Skin of body (tissue), 2 donors: ENCODE measurements around the gene CCT5. TPM values are rescaled to one million over a fixed set of nuclear protein-coding genes. Genes with fewer than 3 reads are reported as not detected.

Experiments used
- DNase-seq: peaks from one replicate; lab custom pipeline; 2025; lab: John Stamatoyannopoulos, UW
- total RNA-seq: library from RNA; depleted of rRNA; stranded (reverse); fragments of >200 nt; gene quantifications from one replicate; pipeline ENCODE4 v1.2.3, GENCODE V29; 2014

The CCT5 gene
- 161 TPM for total RNA-seq

- peak; percentile 98 for DNase-seq
Observed at GRCh38 chr5:10249948-10250805, at the start of gene CCT5. CCT5 (plus strand) TSS chr5:10250280; CDS start chr5:10250341, 61 bp downstream.

DNA sequence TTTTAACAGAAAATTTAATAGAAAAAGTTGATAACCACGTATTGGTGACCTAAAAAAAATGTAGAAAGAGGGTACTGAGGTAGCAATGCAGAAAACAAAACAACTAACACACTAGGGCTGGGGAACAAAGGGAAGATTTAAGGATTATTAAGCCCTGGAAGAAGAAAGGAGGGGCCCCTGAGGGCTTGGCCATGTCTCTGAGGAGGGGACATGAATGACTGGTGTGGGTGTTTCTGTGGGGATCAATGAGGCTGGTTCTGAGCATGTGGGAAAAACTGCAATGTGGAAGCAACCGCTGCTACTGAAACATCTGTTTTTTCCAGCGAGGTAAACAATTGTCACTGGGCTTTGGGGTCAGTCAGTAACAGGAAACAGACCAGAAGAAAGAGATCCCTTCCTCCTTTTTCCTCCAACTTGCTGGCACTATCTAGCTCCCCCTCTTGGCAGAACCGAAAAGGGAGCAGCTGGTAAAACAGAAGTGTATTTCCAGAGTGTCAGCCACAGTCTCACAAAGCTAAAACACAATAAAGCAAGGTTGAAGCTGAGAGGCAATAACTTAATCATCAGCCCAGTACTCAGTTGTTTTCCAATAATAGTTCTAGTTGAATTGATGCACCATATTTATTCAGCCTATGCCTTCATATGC, 48.7 kb upstream of the CCT5 start:
- DNase-seq: no peak

DNA sequence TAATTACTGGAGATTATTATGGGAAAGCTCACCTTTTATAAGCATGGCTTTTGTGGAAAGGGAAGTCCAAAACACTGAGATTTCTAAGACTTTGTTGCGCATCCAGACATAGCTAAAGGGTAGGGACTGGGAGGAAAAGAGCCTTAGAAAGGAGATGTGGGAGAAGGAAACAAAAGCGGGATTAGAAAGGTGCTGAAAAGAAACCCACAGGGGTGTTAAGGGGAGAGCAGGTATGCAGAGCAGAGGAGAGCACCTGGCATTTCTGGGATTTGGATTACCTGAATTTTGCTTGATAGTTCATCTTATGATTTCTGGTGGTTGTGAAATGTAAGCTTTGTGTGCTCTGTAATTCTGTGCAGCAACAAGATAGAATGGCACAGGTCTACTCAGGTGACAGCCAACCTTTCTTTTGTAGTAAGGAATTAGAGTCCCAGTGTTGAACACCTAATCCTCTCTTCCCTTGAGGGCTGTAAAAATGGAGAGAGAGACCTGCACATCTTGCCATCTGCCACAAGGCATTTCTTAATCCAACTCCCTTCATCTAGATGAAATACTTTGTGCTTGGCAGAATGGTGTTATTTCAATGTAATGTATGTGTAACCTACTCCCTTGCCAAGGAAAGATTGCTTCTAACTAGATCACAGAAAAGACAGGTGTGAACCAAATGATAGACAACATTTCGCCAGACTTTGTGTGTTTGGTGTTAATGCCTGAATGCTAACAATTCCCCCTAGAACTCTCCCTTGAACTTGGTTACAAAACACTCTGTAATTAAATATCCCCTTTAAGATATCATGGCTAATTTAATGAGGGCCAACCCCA, 47.8 kb upstream of the CCT5 start:
- DNase-seq: no peak

- no peak for DNase-seq
Observed at GRCh38 chr5:10209004-10209403, 41.1 kb upstream of the CCT5 start.

GRCh38 chr5:10213316-10213715, 36.8 kb upstream of the CCT5 start:
- DNase-seq: no peak

DNA sequence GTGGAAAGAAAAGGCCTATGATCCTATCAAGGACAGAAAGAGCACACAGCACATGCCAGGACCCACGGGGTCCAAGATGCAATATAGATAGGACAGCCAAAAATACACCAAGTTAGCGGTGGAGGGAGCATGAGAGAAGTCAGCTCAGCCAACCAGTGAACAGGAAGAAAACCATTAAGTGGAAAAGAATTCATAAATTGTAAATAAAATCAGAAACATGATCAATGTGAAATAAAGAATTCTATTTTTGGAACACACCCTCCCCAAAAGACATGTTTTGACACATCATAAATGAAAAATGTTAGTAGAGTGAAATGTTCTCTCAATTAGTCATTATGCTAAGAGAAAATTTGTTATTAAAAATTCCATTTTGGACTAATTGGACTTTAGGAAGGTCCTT, 36.0 kb upstream of the CCT5 start:
- no peak for DNase-seq

DNA sequence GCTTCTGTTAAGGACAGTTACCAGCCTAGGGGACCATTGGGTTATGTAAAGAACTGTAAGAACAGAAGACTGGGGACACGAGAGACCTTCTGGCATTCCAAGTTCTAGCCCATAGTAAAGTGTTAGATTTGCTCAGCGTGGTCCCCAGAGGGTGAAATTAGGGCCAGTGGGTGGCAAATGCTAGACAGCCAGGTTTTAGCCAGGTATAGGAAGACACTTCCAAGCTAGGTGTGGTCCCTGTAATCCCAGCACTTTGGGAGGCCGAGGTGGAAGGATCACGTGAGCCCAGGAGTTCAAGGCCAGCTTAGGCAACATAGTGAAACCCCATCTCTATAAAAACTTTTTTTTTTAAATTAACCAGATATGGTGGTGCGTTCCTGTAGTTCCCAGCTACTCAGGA, 34.7 kb upstream of the CCT5 start:
- no peak for DNase-seq

- no peak for DNase-seq
Observed at GRCh38 chr5:10216107-10216506, 34.0 kb upstream of the CCT5 start.

GRCh38 chr5:10218658-10219057, 31.4 kb upstream of the CCT5 start:
- DNase-seq: no peak

DNA sequence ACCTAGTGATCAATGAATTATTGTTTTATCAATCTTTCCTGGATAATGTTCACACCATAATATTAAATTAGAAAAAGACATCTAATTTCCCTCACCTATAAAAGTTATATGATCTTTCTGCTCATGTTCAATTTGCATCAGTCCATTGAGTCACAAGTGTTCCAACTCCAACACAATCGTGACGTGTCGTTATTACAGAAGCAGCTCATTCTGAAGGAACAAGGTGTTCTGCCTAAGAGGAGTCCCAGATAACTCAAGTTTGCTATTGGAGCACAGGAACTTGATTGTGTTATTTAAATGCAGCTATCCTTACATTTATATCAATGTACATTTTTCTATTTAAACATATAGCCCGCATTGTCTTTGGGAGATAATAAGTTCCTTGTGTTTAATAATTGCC, 31.0 kb upstream of the CCT5 start:
- no peak for DNase-seq

DNA sequence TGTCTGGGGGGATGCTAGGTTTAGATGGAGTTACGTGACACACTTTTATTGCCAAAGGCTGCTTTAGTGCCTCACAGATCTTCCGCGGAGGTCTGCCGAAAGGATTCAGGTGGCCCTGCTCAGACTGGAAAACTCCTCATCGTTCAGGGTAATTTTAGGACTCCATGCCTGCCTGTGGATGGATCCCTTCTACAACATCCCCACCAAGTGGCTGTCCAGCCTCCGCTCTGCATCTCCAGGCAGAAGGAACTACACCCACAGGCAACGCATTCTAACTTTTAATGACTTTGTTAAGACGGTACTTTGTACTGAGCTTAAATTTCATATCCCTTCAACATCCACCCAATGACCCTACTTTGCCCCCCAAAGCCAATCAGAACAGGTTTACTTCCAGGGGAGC, 29.8 kb upstream of the CCT5 start:
- no peak for DNase-seq

GRCh38 chr5:10222326-10222725, 27.8 kb upstream of the CCT5 start:
- DNase-seq: no peak

DNA sequence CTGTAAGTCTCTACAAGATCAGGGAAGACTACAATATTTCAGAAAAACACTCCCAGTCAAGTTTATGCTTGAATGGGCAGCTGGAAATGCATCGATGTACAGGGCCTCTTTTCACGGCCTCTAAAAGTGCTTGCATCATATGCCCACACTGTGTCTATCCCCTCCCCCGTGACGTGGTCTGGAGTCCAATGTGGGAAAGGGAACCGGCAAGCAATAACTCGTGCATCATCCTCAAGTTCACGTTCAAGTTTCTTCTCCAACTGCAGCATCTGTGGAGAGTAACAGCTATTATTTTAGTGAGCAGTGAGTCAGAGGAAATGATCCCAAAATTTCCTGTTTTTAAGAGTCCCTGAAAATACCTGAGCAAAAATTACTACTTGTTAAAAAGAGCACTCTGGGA, 22.7 kb upstream of the CCT5 start:
- no peak for DNase-seq

GRCh38 chr5:10228288-10228687, 21.8 kb upstream of the CCT5 start:
- DNase-seq: no peak

- no peak for DNase-seq
Observed at GRCh38 chr5:10229306-10230048, 20.6 kb upstream of the CCT5 start.

DNA sequence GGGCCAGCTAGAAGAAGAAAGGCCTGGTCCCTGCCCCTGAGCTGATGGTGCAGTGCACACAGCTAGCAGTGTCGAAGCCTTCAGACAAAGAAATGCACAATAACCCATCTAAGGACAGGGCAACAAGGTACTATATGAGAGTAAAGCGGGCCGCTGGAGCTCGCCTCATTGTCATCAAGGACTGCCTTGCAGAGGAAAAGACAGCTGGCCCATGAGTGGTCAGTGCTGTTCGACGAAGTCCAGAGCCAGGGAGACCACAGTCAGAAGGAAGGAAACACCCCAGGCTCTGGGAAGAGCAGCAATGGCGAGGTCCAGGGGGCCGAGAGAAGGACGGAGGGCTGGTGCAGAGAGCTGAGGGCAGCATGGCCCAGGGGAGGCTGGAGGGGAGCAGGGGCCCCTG, 17.7 kb upstream of the CCT5 start:
- no peak for DNase-seq

DNA sequence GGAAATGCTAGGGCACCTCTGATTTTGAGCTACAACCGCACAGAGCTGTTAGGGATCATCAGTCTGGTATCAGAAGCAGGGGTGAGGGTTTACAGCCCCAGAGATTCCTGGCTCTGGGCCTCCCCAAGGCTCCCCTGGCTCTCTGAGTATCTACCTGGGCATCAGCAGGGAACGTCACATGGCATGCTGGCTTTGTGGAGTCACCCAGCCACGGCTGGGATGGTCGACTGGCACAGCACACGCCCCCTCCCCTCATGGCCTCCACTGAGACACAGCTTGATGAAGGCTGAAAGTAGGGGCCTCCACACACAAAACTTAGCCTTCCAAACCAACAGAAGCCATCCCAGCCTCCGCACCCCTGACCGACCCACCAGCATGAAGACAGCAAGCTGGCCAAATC, 17.1 kb upstream of the CCT5 start:
- DNase-seq: no peak

DNA sequence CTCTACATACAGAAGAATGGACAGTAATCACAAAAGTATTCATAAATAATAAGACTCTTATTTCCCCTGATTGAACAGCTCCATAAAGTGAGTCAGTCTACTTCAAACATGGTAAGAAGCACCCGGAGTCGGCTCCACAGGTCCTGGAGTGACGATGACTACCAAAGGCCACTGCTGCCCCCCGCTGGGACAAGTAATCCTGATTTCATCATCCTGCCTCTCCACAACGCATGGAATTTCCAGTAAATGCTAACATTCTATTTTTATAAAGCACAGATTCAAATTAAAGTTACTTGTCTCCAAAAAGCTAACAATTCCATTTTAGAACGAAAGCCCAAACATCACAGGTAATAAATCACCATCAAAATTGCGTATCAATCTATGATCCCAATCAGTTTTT, 16.6 kb upstream of the CCT5 start:
- no peak for DNase-seq

DNA sequence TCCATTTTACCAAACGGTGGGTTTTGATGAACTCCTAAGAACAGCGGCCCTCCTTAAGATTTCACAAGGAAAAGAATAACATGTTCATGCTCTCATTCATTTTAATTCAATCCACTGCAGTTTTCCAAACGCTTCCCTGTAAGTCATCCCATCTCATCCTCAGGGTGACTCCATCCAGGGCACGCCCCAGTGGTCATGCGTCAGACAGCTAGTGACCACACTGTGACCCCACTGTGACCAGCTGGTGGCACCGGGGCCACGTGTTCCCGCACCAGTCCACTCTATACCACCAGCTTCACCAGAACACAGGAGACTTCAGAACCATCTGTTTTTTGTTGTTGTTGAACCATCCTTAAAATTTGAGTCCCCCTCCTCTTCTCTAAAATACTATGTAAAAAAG, 14.7 kb upstream of the CCT5 start:
- no peak for DNase-seq

GRCh38 chr5:10243660-10244240, 6.3 kb upstream of the CCT5 start:
- no peak for DNase-seq

DNA sequence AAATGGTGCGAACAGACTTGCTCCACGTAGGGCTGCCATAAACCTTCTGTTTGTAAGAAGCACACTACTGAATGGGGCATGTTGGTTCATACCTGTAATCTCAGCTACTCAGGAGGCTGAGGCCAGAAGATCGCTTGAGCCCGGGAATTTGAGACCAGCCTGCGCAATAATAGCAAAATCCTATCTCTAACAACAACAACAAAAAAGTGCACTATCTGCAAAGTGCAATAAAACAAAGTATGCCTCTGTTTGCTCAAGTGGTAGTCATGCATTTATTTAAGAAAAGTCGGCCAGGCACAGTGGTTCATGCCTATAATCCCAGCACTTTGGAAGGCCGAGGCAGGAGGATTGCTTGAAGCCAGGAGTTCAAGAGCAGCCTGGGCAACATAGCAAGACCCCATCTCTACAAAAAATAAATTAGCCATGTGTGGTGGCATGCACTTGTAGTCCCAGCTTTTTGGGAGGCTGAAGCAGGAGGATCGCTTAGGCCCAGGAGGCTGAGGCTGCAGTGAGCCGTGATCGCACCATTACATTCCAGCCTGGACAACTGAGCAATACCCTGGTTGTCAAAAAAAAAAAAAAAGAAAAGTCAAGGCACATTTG, 5.6 kb upstream of the CCT5 start:
- DNase-seq: no peak
